ENCODE data around the gene HDAC7. TPM values are rescaled to one million over a fixed set of nuclear protein-coding genes. Genes with fewer than 3 reads are reported as not detected.

Gene HDAC7
- polyA plus RNA-seq, 4 donors: 74.5 to 93.2 (median 80.1) TPM

- no peak for DNase-seq (ENCODE audit: low read depth in 4 of 4, low spot score in 3 of 4)
Measured at GRCh38 chr12:47736877-47737676, 82.6 kb downstream of the HDAC7 start.

GRCh38 chr12:47736216-47736615 is 83.5 kb downstream of the HDAC7 start:
- no peak for DNase-seq (ENCODE audit: low read depth in 4 of 4, low spot score in 3 of 4)

- DNase-seq (ENCODE audit: low read depth in 4 of 4, low spot score in 3 of 4): no peak
Measured at GRCh38 chr12:47735649-47736048, 84.1 kb downstream of the HDAC7 start.

GRCh38 chr12:47734725-47735480 is 84.8 kb downstream of the HDAC7 start:
- no peak for DNase-seq (ENCODE audit: low read depth in 4 of 4, low spot score in 3 of 4)

- DNase-seq (ENCODE audit: low read depth in 4 of 4, low spot score in 3 of 4): no peak
Measured at GRCh38 chr12:47733142-47733541, 86.6 kb downstream of the HDAC7 start.

Other genes starting within 250 kb of the HDAC7 start
- 10 to 100 TPM; 44.9 to 52.4 (median 51.2) TPM for gene RPAP3, start 113.9 kb downstream of the HDAC7 start, polyA plus RNA-seq (ENCODE audit: insufficient read length in 4 of 4)
- under 1 TPM; 0.17 to 0.42 (median 0.40) TPM for gene ENDOU, start 94.4 kb downstream of the HDAC7 start, polyA plus RNA-seq (ENCODE audit: insufficient read length in 4 of 4)
- gene RAPGEF3, start 61.0 kb downstream of the HDAC7 start, polyA plus RNA-seq (ENCODE audit: insufficient read length in 4 of 4): 10 to 100 TPM; 56.7 to 94.3 (median 64.8) TPM
- gene SLC48A1, start 46.7 kb downstream of the HDAC7 start, polyA plus RNA-seq (ENCODE audit: insufficient read length in 4 of 4): 10 to 100 TPM; 53.7 to 63.0 (median 58.3) TPM
- 1 to 10 TPM; 3.5 to 5.8 (median 4.0) TPM for gene VDR, start 85.1 kb upstream of the HDAC7 start, polyA plus RNA-seq (ENCODE audit: insufficient read length in 4 of 4)
- 100 to 1,000 TPM; 122 to 138 (median 132) TPM for gene TMEM106C, start 143.7 kb upstream of the HDAC7 start, polyA plus RNA-seq (ENCODE audit: insufficient read length in 4 of 4)
- gene COL2A1, start 184.6 kb upstream of the HDAC7 start, polyA plus RNA-seq (ENCODE audit: insufficient read length in 4 of 4): 10 to 100 TPM; 36.5 to 51.7 (median 42.8) TPM